ENCODE data around the gene CFAP77. TPM values are rescaled to one million over a fixed set of nuclear protein-coding genes. Genes with fewer than 3 reads are reported as not detected.

Gene CFAP77
- total RNA-seq, 2 donors from 2014 or later, result not detected

GRCh38 chr9:132616725-132617124, 206.7 kb downstream of the CFAP77 start:
- H3K9me3 ChIP-seq (ENCODE audit: control insufficient read depth, low read length, poor library complexity, severe bottlenecking), result no peaks in the 10 kb centered on the region
- peaks cover 26% of the 10 kb centered on the region for H3K36me3 Mint-ChIP-seq (ENCODE audit: low read depth)
- H3K4me3 Mint-ChIP-seq, result no peak overlapping the region
- H3K27me3 Mint-ChIP-seq, result no peaks in the 10 kb centered on the region
- DNase-seq, result no peak
- no peak for ATAC-seq
- H3K27ac Mint-ChIP-seq, result no peak overlapping the region
- H3K4me1 Mint-ChIP-seq, result peaks cover 3% of the 10 kb centered on the region

- Mint-ChIP-seq H3K4me1 (no peaks in the 10 kb centered on the region), H3K27ac (no peak overlapping the region), H3K36me3 (ENCODE audit: low read depth) (peaks cover 21% of the 10 kb centered on the region), H3K27me3 (no peaks in the 10 kb centered on the region), H3K4me3 (no peak overlapping the region)
- no peak for DNase-seq
- no peak for ATAC-seq
- H3K9me3 ChIP-seq (ENCODE audit: control insufficient read depth, low read length, poor library complexity, severe bottlenecking), result no peaks in the 10 kb centered on the region
Measured at GRCh38 chr9:132622159-132622558, 212.1 kb downstream of the CFAP77 start.

Other genes with a start within 250 kb of the CFAP77 start
- gene NTNG2, start 248.2 kb upstream of the CFAP77 start, total RNA-seq, result 1 to 10 TPM; 3.3 to 3.6 TPM
- 10 to 100 TPM; 56.4 to 58.3 TPM for gene SETX, start 55.2 kb upstream of the CFAP77 start, total RNA-seq
- gene TTF1, start 3.4 kb upstream of the CFAP77 start, total RNA-seq, result 10 to 100 TPM; 12.9 to 15.5 TPM
- not detected for gene BARHL1, start 172.4 kb downstream of the CFAP77 start, total RNA-seq

Measured in T-helper 17 cell (primary cell).